HG03520 (cell line): Measurements from ENCODE around the gene CTAG1B.
"Not testable (repeated sequence)": the region's sequence is repeated elsewhere in the genome, so short reads cannot be mapped to it uniquely, and the experiment has no call there.

ENCODE experiments used
- ATAC-seq: cut with Tn5 transposase; IDR thresholded peaks from one replicate; pipeline ENCODE4 v1.9.1; 2021; ENCODE audit warnings: mild to moderate bottlenecking, moderate library complexity; ENCODE audit not compliant: unreplicated experiment

Gene CTAG1B

GRCh38 chrX:154590415-154590814, 28.7 kb downstream of the CTAG1B start:
- ATAC-seq: not testable (repeated sequence)

- not testable (repeated sequence) for ATAC-seq
These were observed 34.4 kb downstream of the CTAG1B start, which contains the start of gene CTAG1A for GRCh38 chrX:154584585-154585183. CTAG1A (plus strand) TSS chrX:154585133; CDS start chrX:154585207, 74 bp downstream.

GRCh38 chrX:154582994-154583393, 36.1 kb downstream of the CTAG1B start:
- not testable (repeated sequence) for ATAC-seq

- ATAC-seq: not testable (repeated sequence)
These were observed 44.0 kb downstream of the CTAG1B start for GRCh38 chrX:154575076-154575475.

- ATAC-seq: not testable (repeated sequence)
These were observed 46.0 kb downstream of the CTAG1B start for GRCh38 chrX:154573061-154573460.

GRCh38 chrX:154570361-154570760, 48.7 kb downstream of the CTAG1B start:
- ATAC-seq: not testable (repeated sequence)
